IMR-90 (cell line): ENCODE results near the gene MYEOV. TPM values are rescaled to one million over a fixed set of nuclear protein-coding genes. Genes with fewer than 3 reads are reported as not detected.

Experiments
- ATAC-seq: fragments of 200-7000 bp; cut with Tn5 transposase; 2 replicates; pipeline ENCODE4 v1.9.1; 2020; ENCODE audit warnings: low read depth, mild to moderate bottlenecking, moderate library complexity
- BruUV-seq: library from RNA; stranded (reverse); fragments of 400-500 nt; replicated peaks from 2 replicates; lab custom pipeline; 2021; lab: Mats Ljungman, UMichigan
- CTCF ChIA-PET: fragments of 300-600 bp; formaldehyde crosslinking; extraction: SDS; loops from one replicate; lab custom pipeline; 2021; ENCODE audit warnings: antibody characterized with exemption; lab: Yijun Ruan, JAX
- POLR2A ChIA-PET: fragments of 300-600 bp; sonication (Branson Sonifier 250); formaldehyde crosslinking; loops from one replicate; lab custom pipeline; 2022; ENCODE audit warnings: antibody characterized with exemption; ENCODE audit not compliant: unreplicated experiment; lab: Charles Lee
- DNase-seq: peaks from one replicate; pipeline ENCODE4 v3.0.0; 2013
- H2AFZ ChIP-seq: replicated peaks from 2 replicates; pipeline ENCODE3; 2013; ENCODE audit warnings: low read length, mild to moderate bottlenecking; ENCODE audit not compliant: poor library complexity
- H2AK5ac ChIP-seq: 2 replicates; pipeline ENCODE4 v1.6.1; 2013; ENCODE audit warnings: low read depth, low read length, inconsistent platforms
- H2AK9ac ChIP-seq: replicated peaks from 2 replicates; pipeline ENCODE3; 2013; ENCODE audit warnings: mild to moderate bottlenecking, low read depth, low read length, moderate library complexity; ENCODE audit not compliant: poor library complexity
- H2BK120ac ChIP-seq: 2 replicates; pipeline ENCODE4 v1.6.1; 2013; ENCODE audit warnings: low read depth, low read length, inconsistent platforms
- H2BK15ac ChIP-seq: 3 replicates; pipeline ENCODE4 v1.6.1; 2013; ENCODE audit warnings: low read depth, low read length, inconsistent platforms
- H2BK20ac ChIP-seq: 2 replicates; pipeline ENCODE4 v1.6.1; 2013; ENCODE audit warnings: low read depth, mild to moderate bottlenecking, inconsistent platforms, low read length, moderate library complexity
- H2BK5ac ChIP-seq: 2 replicates; pipeline ENCODE4 v1.6.1; 2013; ENCODE audit warnings: mild to moderate bottlenecking, low read depth, low read length, inconsistent platforms; ENCODE audit not compliant: poor library complexity, severe bottlenecking
- H3K14ac ChIP-seq: replicated peaks from 2 replicates; pipeline ENCODE4 v1.6.1; 2013; ENCODE audit warnings: low read depth, low read length, inconsistent platforms
- H3K18ac ChIP-seq: 2 replicates; pipeline ENCODE4 v1.6.1; 2013; ENCODE audit warnings: low read depth, low read length, control low read depth
- H3K23ac ChIP-seq: 2 replicates; pipeline ENCODE4 v1.6.1; 2013; ENCODE audit warnings: low read depth, low read length, inconsistent platforms
- H3K27ac ChIP-seq: 2 replicates; pipeline ENCODE4 v1.5.1; 2013; ENCODE audit warnings: mild to moderate bottlenecking, control low read depth, low read length; ENCODE audit not compliant: insufficient read depth
- H3K27me3 ChIP-seq: 2 replicates; pipeline ENCODE4 v1.6.1; 2013; ENCODE audit warnings: low read length; ENCODE audit not compliant: control insufficient read depth, insufficient read depth
- H3K36me3 ChIP-seq: 2 replicates; pipeline ENCODE4 v1.6.1; 2013; ENCODE audit warnings: low read length, mixed read lengths; ENCODE audit not compliant: control insufficient read depth, insufficient read depth
- H3K4ac ChIP-seq: 2 replicates; pipeline ENCODE4 v1.6.1; 2013; ENCODE audit warnings: low read depth, low read length, inconsistent platforms
- H3K4me1 ChIP-seq: 2 replicates; pipeline ENCODE4 v1.6.1; 2013; ENCODE audit warnings: low read length, mixed read lengths; ENCODE audit not compliant: control insufficient read depth, insufficient read depth
- H3K4me2 ChIP-seq: 2 replicates; pipeline ENCODE4 v1.6.1; 2013; ENCODE audit warnings: low read depth, mild to moderate bottlenecking, control low read depth, low read length, moderate library complexity
- H3K4me3 ChIP-seq: 2 replicates; pipeline ENCODE4 v1.5.1; 2013; ENCODE audit warnings: low read depth, mild to moderate bottlenecking, control low read depth, low read length, moderate library complexity; ENCODE audit not compliant: insufficient read depth
- H3K56ac ChIP-seq: 2 replicates; pipeline ENCODE4 v1.6.1; 2013; ENCODE audit warnings: low read length, inconsistent platforms; ENCODE audit not compliant: insufficient read depth; ENCODE audit errors: extremely low read depth
- H3K79me1 ChIP-seq, 2 experiments: 2 replicates each; pipeline ENCODE4 v1.6.1; 2013; ENCODE audit warnings: low read length in 2 of 2, inconsistent platforms in 1 of 2, low read depth in 1 of 2
- H3K9ac ChIP-seq: 2 replicates; pipeline ENCODE4 v1.6.1; 2013; ENCODE audit warnings: low read depth, low read length, control low read depth
- H3K9me1 ChIP-seq: 2 replicates; pipeline ENCODE4 v1.6.1; 2013; ENCODE audit warnings: low read length, inconsistent platforms; ENCODE audit not compliant: insufficient read depth
- H3K9me3 ChIP-seq: 2 replicates; pipeline ENCODE4 v1.6.1; 2013; ENCODE audit warnings: low read length; ENCODE audit not compliant: control insufficient read depth, insufficient read depth
- H4K20me1 ChIP-seq: 2 replicates; pipeline ENCODE4 v1.6.1; 2013; ENCODE audit warnings: low read length, inconsistent platforms; ENCODE audit not compliant: insufficient read depth
- H4K5ac ChIP-seq: 2 replicates; pipeline ENCODE4 v1.6.1; 2013; ENCODE audit warnings: mild to moderate bottlenecking, low read depth, low read length, control low read depth
- H4K8ac ChIP-seq, 2 experiments: 2 replicates each; pipeline ENCODE4 v1.6.1; 2013; ENCODE audit warnings: low read depth in 2 of 2, low read length in 2 of 2, control low read depth in 1 of 2, inconsistent platforms in 1 of 2
- H4K91ac ChIP-seq: 2 replicates; pipeline ENCODE4 v1.6.1; 2013; ENCODE audit warnings: low read depth, low read length, inconsistent platforms; ENCODE audit not compliant: insufficient read depth
- BHLHE40 ChIP-seq: fragments of 150-350 bp; IDR thresholded peaks from 2 replicates; pipeline ENCODE4 v1.6.1; 2016; ENCODE audit warnings: mild to moderate bottlenecking, low read depth, low read length
- CEBPB ChIP-seq: IDR thresholded peaks from 2 replicates; pipeline ENCODE4 v1.6.1; 2012; ENCODE audit warnings: low read depth, low read length, improper control_type of control experiment
- CHD1 ChIP-seq: IDR thresholded peaks from 2 replicates; pipeline ENCODE4 v1.6.1; 2012; ENCODE audit warnings: low read depth, low read length, improper control_type of control experiment
- ELK1 ChIP-seq: fragments of 150-350 bp; IDR thresholded peaks from 2 replicates; pipeline ENCODE4 v1.6.1; 2016; ENCODE audit warnings: low read depth, mild to moderate bottlenecking, low read length, moderate library complexity, borderline replicate concordance
- FOS ChIP-seq: fragments of 150-350 bp; IDR thresholded peaks from 2 replicates; pipeline ENCODE4 v1.6.1; 2016; ENCODE audit warnings: low read depth, low read length
- MAFK ChIP-seq: IDR thresholded peaks from 2 replicates; pipeline ENCODE4 v1.6.1; 2012; ENCODE audit warnings: low read depth, low read length, improper control_type of control experiment
- MAZ ChIP-seq: IDR thresholded peaks from 2 replicates; pipeline ENCODE4 v1.6.1; 2012; ENCODE audit warnings: low read depth, mild to moderate bottlenecking, low read length, improper control_type of control experiment, moderate library complexity, borderline replicate concordance
- MXI1 ChIP-seq: IDR thresholded peaks from 2 replicates; pipeline ENCODE4 v1.6.1; 2012; ENCODE audit warnings: low read depth, mild to moderate bottlenecking, low read length, moderate library complexity, borderline replicate concordance
- POLR2A ChIP-seq: IDR thresholded peaks from 2 replicates; pipeline ENCODE4 v1.6.1; 2012; ENCODE audit warnings: mild to moderate bottlenecking, low read depth, low read length
- RAD21 ChIP-seq: IDR thresholded peaks from 2 replicates; pipeline ENCODE4 v1.6.1; 2012; ENCODE audit warnings: low read length, improper control_type of control experiment
- RCOR1 ChIP-seq: IDR thresholded peaks from 2 replicates; pipeline ENCODE4 v1.6.1; 2012; ENCODE audit warnings: mild to moderate bottlenecking, low read length, improper control_type of control experiment; ENCODE audit not compliant: insufficient replicate concordance
- RFX5 ChIP-seq: IDR thresholded peaks from 2 replicates; pipeline ENCODE4 v1.8.0; 2012; ENCODE audit warnings: low read depth, mild to moderate bottlenecking, low read length, moderate library complexity
- SMC3 ChIP-seq: fragments of 150-350 bp; IDR thresholded peaks from 2 replicates; pipeline ENCODE4 v1.6.1; 2016; ENCODE audit warnings: low read depth, mild to moderate bottlenecking, antibody characterized with exemption, low read length, moderate library complexity
- USF2 ChIP-seq: fragments of 150-350 bp; IDR thresholded peaks from 2 replicates; pipeline ENCODE4 v1.6.1; 2017; ENCODE audit warnings: mild to moderate bottlenecking, antibody characterized with exemption, low read length, low read depth
- WGBS, 2 experiments: methylation state at CpG; one replicate each; pipeline versions ENCODE4 v1.1.5 to v1.1.7; 2013; ENCODE audit warnings: missing lambda C conversion rate in 2 of 2; ENCODE audit not compliant: insufficient read length in 1 of 2; ENCODE audit errors: extremely low coverage in 2 of 2; 5-methylcytosine and 5-hydroxymethylcytosine counted together
- dilution Hi-C: fragments of 300-500 bp; cut with HindIII; formaldehyde crosslinking; loops from one replicate; pipeline ENCODE4 v1.14.3; 2018; ENCODE audit warnings: low sequenced_read_pairs; ENCODE audit not compliant: unreplicated experiment
- in situ Hi-C: fragments of 300-500 bp; cut with MboI; formaldehyde crosslinking; loops from 3 replicates; pipeline ENCODE4 v1.14.3; 2019; ENCODE audit warnings: low sequenced_read_pairs, inconsistent platforms, mixed read lengths
- intact Hi-C: fragments of 100-400 bp; cut with micrococcal nuclease; formaldehyde crosslinking; loops from 2 replicates; pipeline ENCODE4 v1.10.0; 2022
- polyA plus RNA-seq, 3 experiments: library from polyadenylated mRNA; depleted of rRNA; stranded (reverse); fragments of >200 nt; gene quantifications; 2 replicates each; pipeline ENCODE4 v1.2.3, GENCODE V29; 2012; ENCODE audit warnings: low replicate concordance in 1 of 3
- total RNA-seq: library from RNA; depleted of rRNA; stranded (reverse); fragments of >200 nt; gene quantifications from 2 replicates; pipeline ENCODE4 v1.2.3, GENCODE V29; 2012

Gene MYEOV
- total and polyA plus RNA-seq, 2 of the 4 experiments (the other 2 are of a cell fraction) = 5.8 to 6.8 TPM

GRCh38 chr11:69268911-69269310 lies 25.0 kb upstream of the MYEOV start:
- Histone ChIP-seq H4K20me1 (no peaks in the 10 kb centered on the region), H2BK120ac (no peak overlapping the region), H2BK20ac (no peak overlapping the region), H4K8ac (no peak overlapping the region), H2AK5ac (no peak overlapping the region), H3K23ac (no peak overlapping the region), H3K4ac (no peak overlapping the region), H3K56ac (no peak overlapping the region), H3K9me3 (no peaks in the 10 kb centered on the region), H3K79me1 (no peaks in the 10 kb centered on the region), H4K5ac (no peak overlapping the region), H3K27ac (no peak overlapping the region), H2BK15ac (no peak overlapping the region), H3K14ac (no peak overlapping the region), H3K4me3 (no peak overlapping the region), H2BK5ac (no peak overlapping the region), H3K27me3 (peaks cover 37% of the 10 kb centered on the region), H2AFZ (peak overlapping the region; percentile 63), H4K91ac (no peak overlapping the region), H3K4me1 (no peaks in the 10 kb centered on the region), H3K36me3 (no peaks in the 10 kb centered on the region), H3K4me2 (no peak overlapping the region), H3K9me1 (no peaks in the 10 kb centered on the region), H3K18ac (no peak overlapping the region), H2AK9ac (no peak overlapping the region), H3K9ac (no peak overlapping the region)
- BruUV-seq = no TSS peak
- TF ChIP-seq MAFK = no peak
- TF ChIP-seq BHLHE40 = no peak
- no peak for TF ChIP-seq CEBPB
- TF ChIP-seq RCOR1 = no peak
- TF ChIP-seq CHD1 = no peak
- no peak for TF ChIP-seq ELK1
- TF ChIP-seq FOS = no peak
- no peak for TF ChIP-seq SMC3
- no peak for TF ChIP-seq POLR2A
- no peak for TF ChIP-seq USF2
- TF ChIP-seq RFX5 = no peak
- TF ChIP-seq RAD21 = no peak
- TF ChIP-seq MAZ = no peak
- no peak for TF ChIP-seq MXI1
- ChIA-PET POLR2A (no interaction called here), CTCF (no interaction called here)
- intact Hi-C loops = no loop called here
- ATAC-seq (no peak), DNase-seq (no peak)
- WGBS, 2 experiments = 97% methylated on average over 4 of the region's 9 CpGs; no CpG with 5 or more reads in 1 of the 2 experiments
- in situ Hi-C loops = no loop called here
- dilution Hi-C loops = no loop called here
